Measurements from ENCODE around the gene STK32C. TPM values are rescaled to one million over a fixed set of nuclear protein-coding genes. Genes with fewer than 3 reads are reported as not detected.
A peak's percentile ranks its signal among the peaks of the same experiment; 100 is the strongest.

Gene STK32C
- total and polyA plus RNA-seq, 12 donors: 2.7 to 8.9 (median 5.7) TPM

- WGBS, 2 donors: 50 to 54% methylated on average over 8 of the region's 8 CpGs
- Histone ChIP-seq H3K9me3 (no peaks in the 10 kb centered on the region), H3K4me1 (peaks cover 5 to 58% (median 42%) of the 10 kb centered on the region in 9 donors), H3K27ac (peak overlapping the region in 5 of 10 donors; percentile 7 to 90 (median 22)), H3K27me3 (no peaks in the 10 kb centered on the region), H3K4me3 (peak overlapping the region in 1 of 10 donors; percentile 71), H3K36me3 (peaks cover 0 to 11% (median 0%) of the 10 kb centered on the region in 9 donors)
- TF ChIP-seq CTCF (IDR thresholded peaks at IDR 0.05): no peak
- DNase-seq: peak; percentile 33 to 64
- ATAC-seq: peak in 2 of 8 donors; percentile 8 to 14
- intact Hi-C loops (cut with DNase I): no loop called here
Observed at GRCh38 chr10:132328738-132329137, 21.0 kb upstream of the STK32C start.

DNA sequence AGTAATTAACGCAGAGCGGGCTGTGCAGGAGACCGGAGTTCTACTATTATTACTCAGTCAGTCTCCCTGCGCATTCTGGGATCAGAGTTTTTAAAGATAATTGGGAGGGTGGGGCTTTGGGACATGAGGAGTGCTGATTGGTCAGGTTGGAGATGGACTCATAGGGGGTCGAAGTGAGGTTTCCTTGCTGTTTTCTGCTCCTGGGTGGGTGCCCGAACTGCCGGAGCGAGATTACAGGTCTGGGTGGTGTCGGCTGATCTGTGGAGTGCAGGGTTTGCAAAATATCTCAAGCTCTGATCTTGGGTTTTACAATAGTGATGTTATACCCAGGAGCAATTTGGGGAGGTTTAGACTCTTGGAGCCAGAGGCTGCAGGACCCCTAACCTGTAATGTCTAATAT lies 20.4 kb upstream of the STK32C start:
- DNase-seq (no peak), ATAC-seq (no peak)
- peaks cover 5 to 57% (median 41%) of the 10 kb centered on the region in 9 donors for H3K4me1 ChIP-seq
- H3K4me3 ChIP-seq: no peak overlapping the region
- no peaks in the 10 kb centered on the region for H3K9me3 ChIP-seq
- TF ChIP-seq CTCF (IDR thresholded peaks at IDR 0.05): no peak
- intact Hi-C loops (cut with DNase I): no loop called here
- no peaks in the 10 kb centered on the region for H3K27me3 ChIP-seq
- 92% methylated on average over 9 of the region's 9 CpGs for WGBS, 2 donors
- peak overlapping the region in 2 of 10 donors; percentile 7 to 16 for H3K27ac ChIP-seq
- peaks cover 0 to 14% (median 0%) of the 10 kb centered on the region in 9 donors for H3K36me3 ChIP-seq

DNA sequence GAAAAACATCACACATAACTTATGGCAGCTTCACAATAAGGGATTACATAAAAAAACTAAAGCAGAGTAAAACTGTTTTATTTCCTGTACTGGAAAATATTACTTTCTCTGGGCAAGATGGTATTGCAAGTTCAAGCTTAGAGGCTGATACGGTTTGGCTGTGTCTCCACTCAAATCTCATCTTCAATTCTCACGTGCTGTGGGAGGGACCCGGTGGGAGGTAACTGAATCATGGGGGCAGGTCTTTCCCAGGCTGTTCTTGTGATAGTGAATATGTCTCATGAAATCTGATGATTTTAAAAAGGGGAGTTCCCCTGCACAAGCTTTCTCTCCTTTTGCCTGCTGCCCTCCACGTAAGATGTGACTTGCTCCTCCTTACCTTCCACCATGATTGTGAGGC lies 19.2 kb upstream of the STK32C start:
- Histone ChIP-seq H3K4me1 (peaks cover 0 to 50% (median 31%) of the 10 kb centered on the region in 9 donors), H3K36me3 (peaks cover 0 to 14% (median 0%) of the 10 kb centered on the region in 9 donors), H3K9me3 (no peaks in the 10 kb centered on the region), H3K27me3 (no peaks in the 10 kb centered on the region), H3K27ac (no peak overlapping the region), H3K4me3 (no peak overlapping the region)
- intact Hi-C loops (cut with DNase I): no loop called here
- DNase-seq: no peak
- TF ChIP-seq CTCF (IDR thresholded peaks at IDR 0.05): no peak
- ATAC-seq: no peak
- WGBS, 2 donors: 81 to 86% methylated on average over 4 of the region's 4 CpGs

GRCh38 chr10:132326344-132326889 lies 18.7 kb upstream of the STK32C start:
- TF ChIP-seq CTCF (IDR thresholded peaks at IDR 0.05): no peak
- Histone ChIP-seq H3K27ac (no peak overlapping the region), H3K36me3 (peaks cover 0 to 14% (median 0%) of the 10 kb centered on the region in 9 donors), H3K4me1 (peaks cover 0 to 50% (median 30%) of the 10 kb centered on the region in 9 donors), H3K27me3 (no peaks in the 10 kb centered on the region), H3K9me3 (no peaks in the 10 kb centered on the region), H3K4me3 (no peak overlapping the region)
- intact Hi-C loops (cut with DNase I): no loop called here
- ATAC-seq (no peak), DNase-seq (no peak)
- 87 to 91% methylated on average over 11 of the region's 11 CpGs for WGBS, 2 donors

Data from heart right ventricle (tissue), 16 donors.